Stimulated activated naive B cell treated with anti-CD40 and anti-IgM and Interleukin-4, amounts not matched to agents 10 μg/mL and 1 μg/mL and 100 μg/mL, for 72 hours (primary cell): ENCODE data around the gene CCDC30.

Experiments
- ATAC-seq, 2 donors: fragments of 150-1000 bp; cut with Tn5 transposase; replicated peaks; 2 replicates each; pipeline ENCODE4 v1.10.0; 2021; ENCODE audit warnings: moderate library complexity in 1 of 2
- DNase-seq: peaks from one replicate; pipeline ENCODE4 v3.0.0; 2021
- H3K27ac Mint-ChIP-seq: one replicate; pipeline ENCODE4 v1.8.0; 2022; ENCODE audit warnings: mild to moderate bottlenecking, mixed read lengths
- H3K27me3 Mint-ChIP-seq, 2 donors: one replicate each; pipeline ENCODE4 v1.8.0; 2022; ENCODE audit warnings: mixed read lengths in 2 of 2
- H3K36me3 Mint-ChIP-seq, 2 donors: one replicate each; pipeline ENCODE4 v1.8.0; 2022; ENCODE audit warnings: mixed read lengths in 2 of 2, mild to moderate bottlenecking in 1 of 2
- H3K4me1 Mint-ChIP-seq, 2 donors: one replicate each; pipeline ENCODE4 v1.8.0; 2022; ENCODE audit warnings: mixed read lengths in 2 of 2, mild to moderate bottlenecking in 1 of 2
- H3K4me3 Mint-ChIP-seq, 2 donors: one replicate each; pipeline ENCODE4 v1.8.0; 2022; ENCODE audit warnings: mild to moderate bottlenecking in 2 of 2, mixed read lengths in 2 of 2, moderate library complexity in 1 of 2
- H3K9me3 Mint-ChIP-seq, 2 donors: one replicate each; pipeline ENCODE4 v1.8.0; 2022; ENCODE audit warnings: mixed read lengths in 2 of 2, mild to moderate bottlenecking in 1 of 2

Gene CCDC30

GRCh38 chr1:42431514-42431913 lies 31.6 kb upstream of the CCDC30 start:
- H3K36me3 Mint-ChIP-seq = peaks cover 0 to 4% of the 10 kb centered on the region in 2 donors
- no peaks in the 10 kb centered on the region for H3K27me3 Mint-ChIP-seq
- no peaks in the 10 kb centered on the region for H3K9me3 Mint-ChIP-seq
- H3K4me3 Mint-ChIP-seq = no peak overlapping the region
- DNase-seq = no peak
- ATAC-seq = no peak
- H3K27ac Mint-ChIP-seq = no peak overlapping the region
- H3K4me1 Mint-ChIP-seq = peaks cover 0 to 6% of the 10 kb centered on the region in 2 donors

GRCh38 chr1:42432714-42433113 lies 30.4 kb upstream of the CCDC30 start:
- Mint-ChIP-seq H3K4me3 (no peak overlapping the region), H3K9me3 (no peaks in the 10 kb centered on the region), H3K36me3 (peaks cover 0 to 4% of the 10 kb centered on the region in 2 donors), H3K27me3 (no peaks in the 10 kb centered on the region), H3K27ac (no peak overlapping the region), H3K4me1 (peaks cover 0 to 6% of the 10 kb centered on the region in 2 donors)
- ATAC-seq = no peak
- no peak for DNase-seq

- H3K27ac Mint-ChIP-seq = no peak overlapping the region
Observed at GRCh38 chr1:42433369-42433768, 29.7 kb upstream of the CCDC30 start.

GRCh38 chr1:42434340-42434739 lies 28.7 kb upstream of the CCDC30 start:
- Mint-ChIP-seq H3K4me3 (no peak overlapping the region), H3K27ac (no peak overlapping the region), H3K36me3 (peaks cover 0 to 4% of the 10 kb centered on the region in 2 donors), H3K9me3 (no peaks in the 10 kb centered on the region), H3K4me1 (peaks cover 0 to 6% of the 10 kb centered on the region in 2 donors), H3K27me3 (no peaks in the 10 kb centered on the region)
- ATAC-seq (no peak), DNase-seq (no peak)

More at GRCh38 chr1:42433369-42433768, 29.7 kb upstream of the CCDC30 start:
- Mint-ChIP-seq H3K9me3 (no peaks in the 10 kb centered on the region), H3K36me3 (peaks cover 0 to 4% of the 10 kb centered on the region in 2 donors), H3K4me1 (peaks cover 0 to 6% of the 10 kb centered on the region in 2 donors), H3K27me3 (no peaks in the 10 kb centered on the region), H3K4me3 (no peak overlapping the region)
- no peak for DNase-seq
- no peak for ATAC-seq

DNA sequence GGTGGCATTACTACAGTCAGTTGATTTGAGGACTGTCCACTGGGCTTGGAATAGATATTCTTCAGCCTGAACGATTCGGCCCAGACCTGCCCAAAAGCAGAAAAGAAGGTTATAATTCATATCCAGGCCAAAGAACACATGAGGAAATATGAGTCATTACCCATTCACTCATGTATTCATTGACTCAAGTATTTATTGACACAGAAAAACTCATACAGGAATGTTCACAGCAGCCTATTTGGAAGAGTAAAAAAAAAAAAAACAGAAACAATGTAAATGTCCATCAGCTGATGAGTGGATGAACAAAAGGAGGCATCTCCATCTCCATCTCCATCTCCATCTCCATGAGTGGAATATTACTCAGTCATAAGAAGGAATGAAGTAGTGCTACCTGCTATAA lies 23.1 kb upstream of the CCDC30 start:
- Mint-ChIP-seq H3K4me1 (no peaks in the 10 kb centered on the region), H3K27me3 (no peaks in the 10 kb centered on the region), H3K9me3 (peaks cover 0 to 2% of the 10 kb centered on the region in 2 donors), H3K27ac (no peak overlapping the region), H3K36me3 (peaks cover 0 to 3% of the 10 kb centered on the region in 2 donors), H3K4me3 (no peak overlapping the region)
- no peak for DNase-seq
- ATAC-seq = no peak

GRCh38 chr1:42442662-42443061 lies 20.4 kb upstream of the CCDC30 start:
- Mint-ChIP-seq H3K27ac (no peak overlapping the region), H3K36me3 (no peaks in the 10 kb centered on the region), H3K4me3 (no peak overlapping the region), H3K9me3 (peaks cover 0 to 2% of the 10 kb centered on the region in 2 donors), H3K4me1 (peaks cover 0 to 2% of the 10 kb centered on the region in 2 donors), H3K27me3 (no peaks in the 10 kb centered on the region)
- no peak for ATAC-seq
- no peak for DNase-seq

GRCh38 chr1:42449256-42449655 lies 13.8 kb upstream of the CCDC30 start:
- DNase-seq (no peak), ATAC-seq (no peak)
- H3K27me3 Mint-ChIP-seq = no peaks in the 10 kb centered on the region
- H3K4me3 Mint-ChIP-seq = no peak overlapping the region
- no peaks in the 10 kb centered on the region for H3K9me3 Mint-ChIP-seq
- no peak overlapping the region for H3K27ac Mint-ChIP-seq
- H3K36me3 Mint-ChIP-seq = no peaks in the 10 kb centered on the region
- peaks cover 2 to 5% of the 10 kb centered on the region in 2 donors for H3K4me1 Mint-ChIP-seq

DNA sequence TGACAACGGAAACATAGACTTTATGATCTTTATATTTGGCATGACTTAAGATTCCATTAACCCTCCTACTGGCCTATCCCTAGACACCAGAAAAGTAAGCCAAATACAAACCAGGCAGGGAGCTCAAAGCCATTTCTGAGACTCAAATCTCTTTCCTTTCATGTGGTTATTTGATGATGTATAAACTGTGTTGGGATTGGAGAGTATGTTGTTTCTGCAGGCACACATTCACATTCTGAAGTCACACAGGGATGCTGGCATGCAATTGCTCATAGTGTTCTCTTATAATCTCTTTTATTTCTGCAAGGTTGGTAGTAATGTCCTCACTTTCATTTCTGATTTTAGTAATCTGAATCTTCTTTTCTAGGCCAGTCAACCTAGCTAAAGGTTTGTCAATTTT lies 13.0 kb upstream of the CCDC30 start:
- Mint-ChIP-seq H3K4me3 (no peak overlapping the region), H3K4me1 (peaks cover 5 to 8% of the 10 kb centered on the region in 2 donors)

GRCh38 chr1:42453386-42453785 lies 9.7 kb upstream of the CCDC30 start:
- Mint-ChIP-seq H3K4me1 (peaks cover 18 to 26% of the 10 kb centered on the region in 2 donors), H3K36me3 (peaks cover 9 to 12% of the 10 kb centered on the region in 2 donors), H3K27me3 (no peaks in the 10 kb centered on the region), H3K4me3 (no peak overlapping the region), H3K9me3 (no peaks in the 10 kb centered on the region), H3K27ac (no peak overlapping the region)
- ATAC-seq = no peak
- no peak for DNase-seq

More for the DNA sequence above, 13.0 kb upstream of the CCDC30 start:
- H3K27me3 Mint-ChIP-seq = no peaks in the 10 kb centered on the region
- no peak for ATAC-seq
- no peak for DNase-seq
- no peak overlapping the region for H3K27ac Mint-ChIP-seq
- H3K9me3 Mint-ChIP-seq = no peaks in the 10 kb centered on the region
- H3K36me3 Mint-ChIP-seq = no peaks in the 10 kb centered on the region

GRCh38 chr1:42454403-42454802 lies 8.7 kb upstream of the CCDC30 start:
- no peak overlapping the region for H3K27ac Mint-ChIP-seq

DNA sequence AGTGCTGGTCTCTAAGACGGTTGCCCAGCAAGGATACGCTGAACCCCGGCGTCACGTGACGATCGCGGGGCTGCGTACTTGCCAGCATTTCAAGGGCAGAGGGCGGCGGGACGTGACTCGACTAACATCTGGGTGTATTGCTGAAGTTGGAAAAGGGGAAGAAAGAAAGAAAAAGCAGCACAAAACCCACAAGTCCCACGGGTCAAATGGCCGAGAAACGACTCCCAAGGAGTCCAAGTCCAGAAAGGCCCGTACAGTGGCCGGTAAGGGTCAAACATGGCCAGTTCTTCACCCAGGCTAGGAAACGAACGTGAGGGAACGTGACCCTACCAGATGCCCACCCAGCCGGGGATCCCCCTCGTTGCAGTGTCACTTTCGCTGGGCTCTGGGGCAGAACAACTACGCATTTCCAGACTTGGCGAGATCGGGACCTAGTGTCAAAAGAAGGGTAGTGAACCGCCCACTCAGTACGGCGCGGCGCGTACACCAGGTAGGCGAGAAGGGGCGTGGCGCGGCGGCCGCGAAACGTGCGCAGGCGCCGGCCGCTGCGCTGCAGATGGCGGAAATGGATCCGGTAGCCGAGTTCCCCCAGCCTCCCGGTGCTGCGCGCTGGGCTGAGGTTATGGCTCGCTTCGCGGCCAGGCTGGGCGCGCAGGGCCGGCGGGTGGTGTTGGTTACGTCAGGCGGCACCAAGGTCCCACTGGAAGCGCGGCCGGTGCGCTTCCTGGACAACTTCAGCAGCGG lies 6.9 kb upstream of the CCDC30 start, which contains the start of the genes PPCS and ZMYND12:
TSS of gene PPCS (plus strand) at position 534 of the 744 bp plus-strand sequence. CDS start at position 557, 23 bp downstream.
TSS of gene ZMYND12 (minus strand) at position 13 of the 744 bp plus-strand sequence. CDS start 25 bp downstream, outside the sequence.
- Mint-ChIP-seq H3K4me3 (peak within 1 kb of the TSS; percentile 86 to 91), H3K27ac (peak within 1 kb of the TSS; percentile 98), H3K4me1 (peaks cover 22 to 38% of the 10 kb centered on the region in 2 donors), H3K36me3 (peaks cover 17 to 37% of the 10 kb centered on the region in 2 donors), H3K27me3 (no peaks in the 10 kb centered on the region), H3K9me3 (no peaks in the 10 kb centered on the region)
- ATAC-seq (peak; percentile 87 to 92), DNase-seq (peak; percentile 96)

More at GRCh38 chr1:42454403-42454802, 8.7 kb upstream of the CCDC30 start:
- ATAC-seq (no peak), DNase-seq (no peak)
- no peaks in the 10 kb centered on the region for H3K27me3 Mint-ChIP-seq
- H3K9me3 Mint-ChIP-seq = no peaks in the 10 kb centered on the region
- H3K36me3 Mint-ChIP-seq = peaks cover 12 to 20% of the 10 kb centered on the region in 2 donors
- H3K4me3 Mint-ChIP-seq = peak overlapping the region in 1 of 2 donors; percentile 7
- peaks cover 18 to 29% of the 10 kb centered on the region in 2 donors for H3K4me1 Mint-ChIP-seq

- Mint-ChIP-seq H3K36me3 (peaks cover 17 to 39% of the 10 kb centered on the region in 2 donors), H3K9me3 (no peaks in the 10 kb centered on the region), H3K4me3 (peak overlapping the region; percentile 86 to 91), H3K27me3 (no peaks in the 10 kb centered on the region), H3K27ac (peak overlapping the region; percentile 98), H3K4me1 (peaks cover 24 to 41% of the 10 kb centered on the region in 2 donors)
- ATAC-seq (peak; percentile 63 to 65), DNase-seq (peak; percentile 49)
Observed at GRCh38 chr1:42456754-42457089, 6.4 kb upstream of the CCDC30 start.

DNA sequence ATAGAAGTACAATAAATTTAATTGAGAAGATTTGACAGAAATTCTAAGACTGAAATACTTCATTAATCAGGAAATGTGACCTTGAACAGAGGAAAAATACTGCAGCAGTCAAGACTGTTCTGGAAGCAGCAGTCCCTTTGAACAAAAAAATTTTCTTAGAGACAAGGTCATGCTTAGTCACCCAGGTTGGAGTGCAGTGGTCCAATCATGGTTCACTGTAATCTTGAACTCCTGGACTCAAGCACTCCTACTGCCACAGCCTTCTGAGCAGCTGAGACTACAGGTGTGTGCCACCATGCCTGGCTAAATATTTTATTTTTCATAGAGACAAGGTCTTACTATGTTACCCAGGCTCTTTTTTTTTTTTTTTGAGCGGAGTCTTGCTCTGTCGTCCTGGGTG lies 1.9 kb upstream of the CCDC30 start:
- H3K27ac Mint-ChIP-seq = no peak overlapping the region
- no peaks in the 10 kb centered on the region for H3K27me3 Mint-ChIP-seq
- no peak for ATAC-seq
- H3K36me3 Mint-ChIP-seq = peaks cover 17 to 43% of the 10 kb centered on the region in 2 donors
- DNase-seq = no peak
- no peak overlapping the region for H3K4me3 Mint-ChIP-seq
- no peaks in the 10 kb centered on the region for H3K9me3 Mint-ChIP-seq
- peaks cover 26 to 51% of the 10 kb centered on the region in 2 donors for H3K4me1 Mint-ChIP-seq

GRCh38 chr1:42463921-42464320 lies 835 bp downstream of the CCDC30 start:
- ATAC-seq (no peak), DNase-seq (no peak)
- no peaks in the 10 kb centered on the region for H3K9me3 Mint-ChIP-seq
- peaks cover 7 to 26% of the 10 kb centered on the region in 2 donors for H3K36me3 Mint-ChIP-seq
- no peaks in the 10 kb centered on the region for H3K27me3 Mint-ChIP-seq
- peaks cover 14 to 35% of the 10 kb centered on the region in 2 donors for H3K4me1 Mint-ChIP-seq
- peak overlapping the region; percentile 93 for H3K27ac Mint-ChIP-seq
- peak overlapping the region; percentile 88 to 90 for H3K4me3 Mint-ChIP-seq

- H3K9me3 Mint-ChIP-seq = no peaks in the 10 kb centered on the region
- no peak for DNase-seq
- no peak overlapping the region for H3K27ac Mint-ChIP-seq
- peaks cover 6 to 15% of the 10 kb centered on the region in 2 donors for H3K36me3 Mint-ChIP-seq
- H3K4me3 Mint-ChIP-seq = no peak overlapping the region
- peaks cover 11 to 25% of the 10 kb centered on the region in 2 donors for H3K4me1 Mint-ChIP-seq
- no peaks in the 10 kb centered on the region for H3K27me3 Mint-ChIP-seq
- no peak for ATAC-seq
Observed at GRCh38 chr1:42466030-42466429, 2.9 kb downstream of the CCDC30 start.
